Breast epithelium (tissue), 3 donors: ENCODE results near the gene NCOA6.

Experiments
- CTCF ChIP-seq, 3 donors: fragments of 450-650 bp; IDR thresholded peaks; one replicate each; pipeline ENCODE4 v1.5.1; 2016 to 2017; ENCODE audit warnings: antibody characterized with exemption in 3 of 3, mild to moderate bottlenecking in 3 of 3, moderate library complexity in 3 of 3
- POLR2A ChIP-seq: fragments of 450-650 bp; IDR thresholded peaks from one replicate; pipeline ENCODE4 v1.6.1; 2016; ENCODE audit warnings: antibody characterized with exemption, mild to moderate bottlenecking, moderate library complexity
- POLR2AphosphoS5 ChIP-seq, 3 donors: sonication (generic); formaldehyde crosslinking; IDR thresholded peaks; one replicate each; pipeline ENCODE4 v1.6.1; 2017; ENCODE audit warnings: antibody characterized with exemption in 3 of 3

- no peak for TF ChIP-seq CTCF (IDR thresholded peaks at IDR 0.05)
- TF ChIP-seq POLR2A, result no peak
- TF ChIP-seq POLR2AphosphoS5 (IDR thresholded peaks at IDR 0.05), result no peak
Measured at GRCh38 chr20:34861386-34862084, 36.1 kb upstream of the NCOA6 start.
